GM23338 (cell line): ENCODE results near the gene GDF11. TPM values are rescaled to one million over a fixed set of nuclear protein-coding genes. Genes with fewer than 3 reads are reported as not detected.

ENCODE experiments used
- ATAC-seq: fragments of 200-7000 bp; cut with Tn5 transposase; 3 replicates; pipeline ENCODE4 v1.9.1; 2020
- DNase-seq: peaks from one replicate; pipeline ENCODE4 v3.0.0-alpha.2; 2015; ENCODE audit warnings: low spot score
- H2AFZ ChIP-seq: fragments of 200-600 bp; sonication (generic); 2 replicates; pipeline ENCODE4 v1.8.0; 2016; ENCODE audit warnings: antibody characterized with exemption, mild to moderate bottlenecking, moderate library complexity
- H3F3A ChIP-seq: fragments of 200-600 bp; sonication (generic); replicated peaks from 2 replicates; pipeline ENCODE4 v1.8.0; 2017; ENCODE audit warnings: antibody characterized with exemption, mixed run types, low read depth
- H3K27ac ChIP-seq: fragments of 200-600 bp; sonication (generic); 2 replicates; pipeline ENCODE4 v1.6.1; 2016; ENCODE audit warnings: low read depth
- H3K27me3 ChIP-seq: fragments of 200-600 bp; sonication (generic); 2 replicates; pipeline ENCODE4 v1.8.0; 2016; ENCODE audit warnings: mild to moderate bottlenecking, mixed run types, moderate library complexity; ENCODE audit not compliant: insufficient read depth
- H3K36me3 ChIP-seq: fragments of 200-600 bp; sonication (generic); 2 replicates; pipeline ENCODE4 v1.8.0; 2016; ENCODE audit warnings: mild to moderate bottlenecking; ENCODE audit not compliant: insufficient read depth
- H3K4me1 ChIP-seq: fragments of 200-600 bp; sonication (generic); 2 replicates; pipeline ENCODE4 v1.8.0; 2016; ENCODE audit warnings: mild to moderate bottlenecking, moderate library complexity; ENCODE audit not compliant: insufficient read depth
- H3K4me2 ChIP-seq: fragments of 200-600 bp; sonication (generic); 2 replicates; pipeline ENCODE4 v1.7.1; 2017; ENCODE audit warnings: mixed run types
- H3K4me3 ChIP-seq: fragments of 200-600 bp; sonication (generic); 2 replicates; pipeline ENCODE4 v1.6.1; 2016; ENCODE audit warnings: mixed run types
- H3K79me2 ChIP-seq: fragments of 200-600 bp; sonication (generic); replicated peaks from 2 replicates; pipeline ENCODE4 v1.8.0; 2017; ENCODE audit warnings: mild to moderate bottlenecking; ENCODE audit not compliant: insufficient read depth
- H3K9me2 ChIP-seq: fragments of 200-600 bp; sonication (generic); 2 replicates; pipeline ENCODE4 v1.8.0; 2017; ENCODE audit not compliant: insufficient read depth
- H4K20me1 ChIP-seq: fragments of 200-600 bp; sonication (generic); replicated peaks from 2 replicates; pipeline ENCODE4 v1.8.0; 2017; ENCODE audit warnings: mild to moderate bottlenecking; ENCODE audit not compliant: insufficient read depth
- H3K27ac Mint-ChIP-seq: 2 replicates; pipeline ENCODE4 v1.8.0; 2020; ENCODE audit warnings: inconsistent platforms, mild to moderate bottlenecking, moderate library complexity, mixed read lengths
- H3K27me3 Mint-ChIP-seq: 3 replicates; pipeline ENCODE4 v1.8.0; 2022; ENCODE audit warnings: low read depth, mild to moderate bottlenecking, moderate library complexity, mixed read lengths, inconsistent platforms; ENCODE audit not compliant: insufficient read depth, poor library complexity
- H3K36me3 Mint-ChIP-seq: 3 replicates; pipeline ENCODE4 v1.8.0; 2021; ENCODE audit warnings: low read depth, mild to moderate bottlenecking, inconsistent platforms, moderate library complexity, mixed read lengths
- H3K4me1 Mint-ChIP-seq: 3 replicates; pipeline ENCODE4 v1.8.0; 2020; ENCODE audit warnings: mild to moderate bottlenecking, inconsistent platforms, mixed read lengths
- H3K4me3 Mint-ChIP-seq: 3 replicates; pipeline ENCODE4 v1.8.0; 2021; ENCODE audit warnings: moderate library complexity, mild to moderate bottlenecking, inconsistent platforms, mixed read lengths
- H3K9me3 Mint-ChIP-seq: 3 replicates; pipeline ENCODE4 v1.8.0; 2020; ENCODE audit warnings: moderate library complexity, mild to moderate bottlenecking, inconsistent platforms, mixed read lengths
- CREB1 ChIP-seq: fragments of 250-450 bp; sonication (Bioruptor Pico); IDR thresholded peaks from 2 replicates; pipeline ENCODE4 v1.5.0; 2020; ENCODE audit warnings: low read depth, mild to moderate bottlenecking, moderate library complexity
- CTCF ChIP-seq, 2 experiments: fragments of 200-600 bp in 1 of 2; sonication (generic) in 1 of 2; conservative IDR thresholded peaks; 2 replicates each; pipeline versions ENCODE4 v1.5.1 to v1.6.1; 2016 to 2017; ENCODE audit warnings: antibody characterized with exemption in 2 of 2, low read depth in 2 of 2, mild to moderate bottlenecking in 2 of 2, moderate library complexity in 1 of 2
- ETS1 ChIP-seq: IDR thresholded peaks from 2 replicates; pipeline ENCODE4 v1.6.1; 2016; ENCODE audit warnings: antibody characterized with exemption
- EZH2 ChIP-seq: fragments of 200-600 bp; sonication (generic); IDR thresholded peaks from one replicate; pipeline ENCODE4 v1.8.0; 2017; ENCODE audit warnings: antibody characterized with exemption, mild to moderate bottlenecking, low read depth; ENCODE audit not compliant: unreplicated experiment
- EZH2phosphoT487 ChIP-seq: fragments of 200-600 bp; sonication (generic); IDR thresholded peaks from one replicate; pipeline ENCODE4 v1.8.1; 2018; ENCODE audit warnings: antibody characterized with exemption; ENCODE audit not compliant: unreplicated experiment
- JUNB ChIP-seq: IDR thresholded peaks from one replicate; pipeline ENCODE4 v1.6.1; 2016; ENCODE audit warnings: antibody characterized with exemption; ENCODE audit not compliant: unreplicated experiment
- NANOG ChIP-seq: IDR thresholded peaks from 2 replicates; pipeline ENCODE4 v1.6.1; 2016; ENCODE audit warnings: antibody characterized with exemption, borderline replicate concordance
- POLR2AphosphoS5 ChIP-seq: IDR thresholded peaks from 2 replicates; pipeline ENCODE4 v1.6.1; 2016; ENCODE audit warnings: antibody characterized with exemption, low read depth
- REST ChIP-seq: IDR thresholded peaks from one replicate; pipeline ENCODE4 v1.6.1; 2018; ENCODE audit warnings: antibody characterized with exemption; ENCODE audit not compliant: unreplicated experiment
- ZNF114 ChIP-seq: fragments of 250-450 bp; sonication (Bioruptor Pico); IDR thresholded peaks from 2 replicates; pipeline ENCODE4 v1.5.0; 2020; ENCODE audit warnings: mild to moderate bottlenecking, moderate library complexity
- ZNF462 ChIP-seq: fragments of 250-450 bp; sonication (Bioruptor Pico); IDR thresholded peaks from 2 replicates; pipeline ENCODE4 v1.5.0; 2020; ENCODE audit warnings: mild to moderate bottlenecking, moderate library complexity
- polyA plus RNA-seq: library from polyadenylated mRNA; unstranded; fragments of >200 nt; fragmentation: Nextera tagmentation; extraction: Ambion mirVana; gene quantifications from 2 replicates; pipeline ENCODE4 v1.2.1, GENCODE V29; 2016
- total RNA-seq: library from RNA; depleted of rRNA; stranded (reverse); fragments of >200 nt; shearing (Covaris generic); gene quantifications from 2 replicates; pipeline ENCODE4 v1.2.3, GENCODE V29; 2014

Gene GDF11
- total and polyA plus RNA-seq, 2 experiments from 2014 or later, result 3.7 to 12.5 TPM

- no peak overlapping the region for H3K4me2 ChIP-seq
- TF ChIP-seq ZNF462 (CRISPR knock-in tag) (no peak), JUNB (no peak), POLR2AphosphoS5 (no peak), NANOG (no peak), CREB1 (CRISPR knock-in tag) (no peak), ETS1 (no peak), EZH2phosphoT487 (no peak), ZNF114 (CRISPR knock-in tag) (no peak), REST (no peak), EZH2 (no peak), CTCF (conservative IDR thresholded peaks at IDR 0.05; ENCODE audit: low read depth in 2 of 2) (no peak)
- H3K4me1 Mint-ChIP-seq, result peaks cover 23% of the 10 kb centered on the region; the same call in 2 of the 3 replicates
- H3K36me3 Mint-ChIP-seq, result no peaks in the 10 kb centered on the region
- H4K20me1 ChIP-seq, result no peaks in the 10 kb centered on the region
- no peak overlapping the region for H3K4me3 ChIP-seq
- H2AFZ ChIP-seq, result no peak overlapping the region
- no peaks in the 10 kb centered on the region; the same call in 1 of the 2 replicates for H3K79me2 ChIP-seq
- no peak overlapping the region; the same call in 1 of the 2 replicates for H3K27ac Mint-ChIP-seq
- peaks cover 12% of the 10 kb centered on the region for H3K27me3 Mint-ChIP-seq
- no peaks in the 10 kb centered on the region for H3K27me3 ChIP-seq
- ATAC-seq (no peak), DNase-seq (no peak)
- no peaks in the 10 kb centered on the region for H3K36me3 ChIP-seq
- H3K9me3 Mint-ChIP-seq, result no peaks in the 10 kb centered on the region; the same call in 2 of the 3 replicates
- no peaks in the 10 kb centered on the region for H3K9me2 ChIP-seq
- H3K27ac ChIP-seq, result no peak overlapping the region
- H3F3A ChIP-seq, result no peaks in the 10 kb centered on the region
- no peak overlapping the region; the same call in 2 of the 3 replicates for H3K4me3 Mint-ChIP-seq
- peaks cover 13% of the 10 kb centered on the region; the same call in 1 of the 2 replicates for H3K4me1 ChIP-seq
These were observed 6.8 kb upstream of the GDF11 start for GRCh38 chr12:55736076-55736475.
